Measurements from ENCODE around the gene MATN4. TPM values are rescaled to one million over a fixed set of nuclear protein-coding genes. Genes with fewer than 3 reads are reported as not detected.

MATN4 gene, protein sequence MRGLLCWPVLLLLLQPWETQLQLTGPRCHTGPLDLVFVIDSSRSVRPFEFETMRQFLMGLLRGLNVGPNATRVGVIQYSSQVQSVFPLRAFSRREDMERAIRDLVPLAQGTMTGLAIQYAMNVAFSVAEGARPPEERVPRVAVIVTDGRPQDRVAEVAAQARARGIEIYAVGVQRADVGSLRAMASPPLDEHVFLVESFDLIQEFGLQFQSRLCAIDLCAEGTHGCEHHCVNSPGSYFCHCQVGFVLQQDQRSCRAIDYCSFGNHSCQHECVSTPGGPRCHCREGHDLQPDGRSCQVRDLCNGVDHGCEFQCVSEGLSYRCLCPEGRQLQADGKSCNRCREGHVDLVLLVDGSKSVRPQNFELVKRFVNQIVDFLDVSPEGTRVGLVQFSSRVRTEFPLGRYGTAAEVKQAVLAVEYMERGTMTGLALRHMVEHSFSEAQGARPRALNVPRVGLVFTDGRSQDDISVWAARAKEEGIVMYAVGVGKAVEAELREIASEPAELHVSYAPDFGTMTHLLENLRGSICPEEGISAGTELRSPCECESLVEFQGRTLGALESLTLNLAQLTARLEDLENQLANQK
- total RNA-seq, result 0.22 TPM in 1 of 2 replicates, not detected in the other

DNA sequence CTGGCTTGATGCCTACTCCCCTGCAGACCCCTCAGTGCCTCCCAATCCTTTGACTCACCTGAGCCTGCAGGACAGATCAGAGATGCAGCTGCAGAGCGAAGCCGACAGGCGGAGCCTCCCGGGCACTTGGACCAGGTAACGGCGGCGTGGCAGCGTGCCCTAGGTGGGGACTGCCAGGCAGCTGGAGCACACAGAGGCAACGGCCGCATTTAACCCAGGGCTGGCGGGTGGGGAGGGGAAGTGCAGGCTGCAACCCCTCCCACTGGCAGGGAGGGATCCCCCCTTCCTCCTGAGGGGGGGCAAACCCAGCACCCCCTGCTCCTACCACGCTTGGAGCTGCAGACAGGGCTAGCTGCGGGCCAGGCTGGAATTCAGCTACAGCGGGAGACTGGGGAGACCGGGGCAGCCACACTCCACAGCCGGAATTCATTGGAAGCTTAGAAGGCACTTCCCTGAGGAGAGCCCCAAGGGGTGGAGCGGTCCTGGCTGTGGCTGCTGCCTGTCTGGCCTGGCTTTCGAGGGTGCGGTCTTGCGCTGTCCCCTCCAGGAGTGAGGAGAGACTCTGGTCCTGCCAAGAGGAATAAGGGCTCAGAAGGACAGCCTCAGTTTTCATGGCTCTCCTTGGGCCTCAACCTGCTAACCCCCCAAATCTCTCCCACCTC, at the start of gene MATN4:
TSS of gene MATN4 (minus strand) at position 183 of the 662 bp plus-strand sequence. CDS start 2,717 bp downstream, outside the sequence.

DNA sequence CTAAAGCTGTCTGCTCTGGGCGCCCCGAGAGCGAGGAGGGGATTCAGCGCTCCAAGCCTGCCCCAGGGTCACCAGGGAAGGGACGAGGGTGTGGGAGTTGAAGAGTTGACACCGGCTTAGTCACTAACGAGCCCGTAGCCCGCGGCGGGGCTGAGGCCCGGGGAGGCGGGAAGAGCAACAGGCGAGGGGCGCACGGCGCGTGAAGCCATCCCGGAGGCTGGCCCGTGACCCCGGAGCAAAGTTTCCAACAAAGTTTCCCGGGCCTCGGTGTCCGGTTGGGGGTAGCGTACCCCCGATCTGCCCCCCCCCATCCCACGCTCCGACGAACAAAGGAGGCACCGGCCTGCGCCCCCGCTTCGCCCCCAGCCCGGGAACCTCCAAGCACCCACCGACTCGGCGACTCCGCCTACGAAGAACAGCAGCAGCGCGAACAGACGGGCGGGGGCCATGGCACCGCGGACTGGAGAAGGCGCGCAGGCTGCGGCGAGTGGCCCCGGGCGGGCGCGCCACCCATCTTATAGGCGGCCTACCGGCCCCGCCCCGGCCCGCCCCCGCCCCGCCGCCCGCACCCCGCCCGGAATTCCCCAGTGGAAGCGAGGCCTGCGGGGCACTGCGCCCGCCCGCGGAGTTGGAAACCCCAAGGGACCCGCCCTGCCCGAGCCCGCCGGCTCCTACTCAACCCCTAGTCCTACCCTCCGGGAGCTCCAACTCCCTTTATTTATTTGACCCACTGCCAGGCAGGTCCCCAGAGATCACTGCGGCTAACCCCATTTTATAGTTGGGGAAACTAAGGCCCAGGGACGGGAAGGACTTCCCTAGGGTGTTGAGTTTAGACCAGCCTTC, 40.1 kb upstream of the MATN4 start, which contains the start of gene SDC4:
TSS of gene SDC4 (minus strand) at position 489 of the 843 bp plus-strand sequence. CDS start at position 449, 40 bp downstream.

DNA sequence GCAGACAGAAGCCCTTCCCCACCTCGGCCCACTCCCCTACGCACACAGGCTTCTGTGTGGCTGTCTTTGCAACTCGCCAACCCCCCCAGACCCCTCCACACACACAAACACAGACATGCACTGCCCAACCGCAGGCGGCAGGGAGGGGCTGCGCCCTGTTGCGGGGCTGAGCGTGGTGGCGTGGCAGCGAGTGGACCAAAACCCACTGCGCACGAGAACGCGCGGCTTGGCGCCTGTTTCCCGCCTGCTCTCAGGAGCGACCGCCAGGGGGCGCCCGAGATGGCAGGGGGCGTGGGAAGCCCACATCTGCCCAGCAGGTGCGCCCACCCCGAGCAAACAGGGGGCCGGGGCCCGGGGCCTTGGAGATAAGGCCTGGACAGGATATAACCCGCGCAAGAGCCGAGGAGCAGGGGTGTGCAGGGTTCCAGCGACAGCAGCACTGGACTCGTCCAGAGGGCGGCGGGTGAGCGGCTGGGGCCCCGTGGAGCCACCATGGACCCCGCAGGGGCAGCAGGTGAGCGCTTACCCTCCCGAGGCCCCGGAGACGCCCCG, 1.6 kb downstream of the MATN4 start, which contains the start of gene RBPJL:
TSS of gene RBPJL (plus strand) at position 410 of the 552 bp plus-strand sequence. CDS start at position 493, 83 bp downstream.

DNA sequence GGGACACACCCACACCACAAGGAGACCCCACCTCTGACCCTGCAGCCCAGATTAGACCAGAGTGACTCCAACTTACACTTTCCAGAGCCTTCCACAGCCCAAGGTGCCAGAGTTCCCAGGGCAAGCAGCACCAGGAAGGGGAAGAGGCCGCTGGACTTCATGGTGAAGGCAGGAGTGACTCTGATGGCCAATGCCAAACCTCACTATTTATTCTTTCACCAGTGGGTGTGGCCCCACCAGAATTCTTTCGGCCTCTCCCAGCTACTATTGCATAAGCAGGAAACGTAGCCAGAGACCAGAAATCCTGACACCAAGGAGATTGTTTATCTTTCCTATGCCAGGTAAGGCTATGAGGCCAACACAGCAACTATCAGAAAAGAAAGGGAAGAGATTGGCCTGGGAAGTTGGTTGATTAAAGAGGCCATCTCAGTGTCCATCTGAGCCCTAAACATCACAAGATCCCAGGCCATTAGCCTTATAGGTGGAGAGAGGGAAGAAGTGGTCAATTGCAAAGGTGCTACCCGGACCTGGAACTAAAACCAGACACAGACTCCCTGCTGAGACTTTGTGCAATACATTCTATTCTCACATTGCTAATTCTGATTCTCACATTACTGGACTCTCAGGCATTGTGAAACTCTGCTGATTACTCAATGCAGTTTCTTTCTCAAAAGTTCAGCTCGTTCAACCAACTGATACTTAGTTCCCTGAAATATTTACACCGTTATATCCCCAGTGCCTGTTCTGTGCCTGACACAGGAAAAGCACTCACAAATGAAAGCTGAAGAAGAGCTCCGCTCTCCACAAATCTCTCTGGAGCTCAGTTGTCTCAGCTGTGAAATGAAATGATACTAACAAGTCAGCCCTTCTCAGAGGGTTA, 53.5 kb downstream of the MATN4 start, which contains the start of gene SLPI:
TSS of gene SLPI (minus strand) at position 182 of the 880 bp plus-strand sequence. CDS start at position 161, 21 bp downstream.

Other genes starting within 250 kb of the MATN4 start
- 0.14 and 0.44 TPM in 2 replicates for gene KCNS1, start 207.2 kb downstream of the MATN4 start, total RNA-seq
- gene WFDC5, start 193.1 kb downstream of the MATN4 start, total RNA-seq, result not detected in 2 replicates
- gene WFDC12, start 183.8 kb downstream of the MATN4 start, total RNA-seq, result not detected in 2 replicates
- gene PI3, start 133.4 kb downstream of the MATN4 start, total RNA-seq, result 0.44 TPM in 1 of 2 replicates, not detected in the other
- gene SEMG1, start 101.3 kb downstream of the MATN4 start, total RNA-seq, result not detected in 2 replicates
- not detected in 2 replicates for gene SEMG2, start 86.9 kb downstream of the MATN4 start, total RNA-seq
- not detected in 2 replicates for gene SLPI, start 53.7 kb downstream of the MATN4 start, total RNA-seq
- gene RBPJL, start 1.5 kb downstream of the MATN4 start, total RNA-seq, result not detected in 2 replicates
- 212 and 227 TPM in 2 replicates for gene SDC4, start 40.1 kb upstream of the MATN4 start, total RNA-seq
- 47.3 and 51.3 TPM in 2 replicates for gene SYS1, start 54.9 kb upstream of the MATN4 start, total RNA-seq
- not detected in 2 replicates for gene TP53TG5, start 70.0 kb upstream of the MATN4 start, total RNA-seq
- 12.3 and 16.2 TPM in 2 replicates for gene DBNDD2, start 100.0 kb upstream of the MATN4 start, total RNA-seq
- gene PIGT, start 107.8 kb upstream of the MATN4 start, total RNA-seq, result 46.1 and 59.5 TPM in 2 replicates
- gene WFDC2, start 161.5 kb upstream of the MATN4 start, total RNA-seq, result not detected in 2 replicates
- gene SPINT3, start 207.3 kb upstream of the MATN4 start, total RNA-seq, result not detected in 2 replicates
- gene WFDC6, start 231.2 kb upstream of the MATN4 start, total RNA-seq, result not detected in 2 replicates
- gene EPPIN, start 239.1 kb upstream of the MATN4 start, total RNA-seq, result not detected in 2 replicates

Measured in placental pericyte (primary cell).